ENCODE measurements around the gene RYK.

GRCh38 chr3:134250717-134251220 lies at the start of gene RYK:
- TF ChIP-seq POLR2AphosphoS5 (IDR thresholded peaks at IDR 0.05; ENCODE audit: low read depth, low read length) (peak; percentile 29; the same call in 1 of the 2 replicates), POLR2A (IDR thresholded peaks at IDR 0.05; ENCODE audit: low read depth, low read length) (peak; percentile 49; the same call in 1 of the 2 replicates), TAF1 (IDR thresholded peaks at IDR 0.05; ENCODE audit: low read depth, low read length) (peak; percentile 70)
